T follicular helper cell (primary cell): Measurements from ENCODE around the gene TRAPPC10.
A peak's percentile ranks its signal among the peaks of the same experiment; 100 is the strongest.
"Not testable (repeated sequence)": the region's sequence is repeated elsewhere in the genome, so short reads cannot be mapped to it uniquely, and the experiment has no call there.

Experiments
- DNase-seq: peaks from one replicate; pipeline ENCODE4 v3.0.0-alpha.2; 2020; ENCODE audit warnings: low read depth

TRAPPC10 gene

DNA sequence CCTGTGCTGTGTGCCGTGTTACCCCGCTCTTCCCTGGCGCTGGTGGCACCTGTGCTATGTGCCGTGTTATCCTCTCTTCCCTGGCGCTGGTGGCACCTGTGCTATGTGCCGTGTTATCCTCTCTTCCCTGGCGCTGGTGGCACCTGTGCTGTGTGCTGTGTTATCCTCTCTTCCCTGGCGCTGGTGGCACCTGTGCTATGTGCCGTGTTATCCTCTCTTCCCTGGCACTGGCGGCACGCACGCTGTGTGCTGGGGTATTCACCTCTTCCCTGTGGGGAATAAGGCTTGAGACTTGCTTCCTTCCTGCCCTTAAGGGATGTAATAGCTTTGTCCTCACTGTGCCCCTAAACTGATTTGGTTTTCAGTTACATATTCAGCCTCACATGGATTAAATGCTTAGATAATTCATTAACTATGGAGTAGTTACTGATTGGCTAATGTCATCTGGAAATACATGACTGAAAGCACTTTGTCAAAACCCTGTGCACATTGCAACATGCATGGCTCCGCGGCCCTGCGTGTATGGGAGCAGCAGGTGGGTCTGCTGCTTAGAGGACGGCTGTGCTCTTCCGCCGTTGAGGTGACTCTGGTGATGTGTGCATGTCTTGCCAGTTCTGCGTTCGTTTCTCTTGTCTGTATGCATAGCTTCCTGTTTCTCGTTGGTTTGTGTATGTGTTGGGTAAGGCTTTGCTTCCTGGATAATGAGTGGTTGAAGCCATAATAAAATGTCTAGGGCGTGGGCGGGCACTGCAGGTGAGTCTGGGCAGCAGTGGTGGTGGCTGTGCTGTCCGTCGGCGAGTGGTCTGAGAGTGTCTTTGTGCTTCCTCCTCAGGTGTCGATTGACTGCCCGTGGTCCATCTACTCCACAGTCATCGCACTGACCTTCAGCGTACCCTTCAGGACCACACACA, 77.1 kb downstream of the TRAPPC10 start:
- peak; percentile 46 for DNase-seq

DNA sequence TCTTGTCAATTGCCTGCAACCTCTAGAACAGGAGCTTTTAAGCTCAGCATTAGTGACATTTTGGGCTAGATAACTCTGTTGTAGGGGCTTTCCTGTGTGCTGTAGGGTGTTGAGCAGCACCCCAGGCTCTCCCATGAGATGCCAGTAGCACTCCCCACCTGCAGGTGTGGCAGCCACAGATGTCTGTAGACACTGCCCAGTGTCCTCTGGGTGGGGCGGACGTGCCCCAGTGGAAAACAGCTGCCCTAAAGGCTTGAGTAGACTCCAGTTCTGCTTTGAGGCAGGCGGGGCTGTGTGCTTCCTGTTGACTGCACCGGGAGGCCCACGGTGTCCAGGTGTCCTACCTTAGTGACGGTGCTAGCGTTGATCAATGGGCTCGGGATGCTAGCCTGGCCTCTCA, 78.2 kb downstream of the TRAPPC10 start:
- DNase-seq = no peak

DNA sequence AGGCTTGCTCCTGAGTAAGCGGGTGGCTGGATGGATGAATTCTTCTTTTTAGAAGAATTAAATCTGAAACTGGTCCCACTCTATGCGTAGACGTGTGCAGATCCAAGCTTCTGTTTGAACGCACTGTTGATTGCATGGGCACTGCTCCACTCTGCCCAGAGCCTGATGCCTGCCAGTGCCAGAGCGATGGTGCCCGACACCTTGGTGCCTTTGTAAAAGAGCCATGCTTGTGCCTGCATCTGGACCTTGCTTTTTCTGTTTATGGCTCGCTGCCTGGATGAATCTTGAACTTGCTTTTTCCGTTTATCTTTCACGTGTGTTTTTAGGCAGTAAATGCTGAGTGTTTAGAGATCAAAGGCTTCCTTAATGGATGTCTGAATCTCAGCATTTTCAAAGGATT, 80.1 kb downstream of the TRAPPC10 start:
- DNase-seq = no peak

DNA sequence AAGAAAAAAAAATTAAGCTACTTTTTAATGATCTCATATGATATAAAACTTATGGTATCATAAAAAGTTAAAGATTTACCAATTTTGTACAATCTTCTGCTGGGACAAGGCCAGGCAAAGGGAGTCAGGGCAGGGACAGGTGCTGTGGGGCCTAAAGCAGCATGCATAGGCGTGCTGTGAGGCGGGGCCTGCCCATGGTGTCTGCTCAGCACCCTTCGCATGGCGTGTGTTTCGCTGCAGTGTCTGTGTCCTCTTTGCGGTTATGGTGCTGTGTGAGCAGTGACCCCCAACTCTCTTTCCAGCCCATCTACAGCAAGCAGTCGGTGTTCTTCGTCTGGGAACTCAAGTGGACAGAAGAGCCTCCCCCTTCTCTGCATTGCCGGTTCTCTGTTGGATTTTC, 81.7 kb downstream of the TRAPPC10 start:
- no peak for DNase-seq

DNA sequence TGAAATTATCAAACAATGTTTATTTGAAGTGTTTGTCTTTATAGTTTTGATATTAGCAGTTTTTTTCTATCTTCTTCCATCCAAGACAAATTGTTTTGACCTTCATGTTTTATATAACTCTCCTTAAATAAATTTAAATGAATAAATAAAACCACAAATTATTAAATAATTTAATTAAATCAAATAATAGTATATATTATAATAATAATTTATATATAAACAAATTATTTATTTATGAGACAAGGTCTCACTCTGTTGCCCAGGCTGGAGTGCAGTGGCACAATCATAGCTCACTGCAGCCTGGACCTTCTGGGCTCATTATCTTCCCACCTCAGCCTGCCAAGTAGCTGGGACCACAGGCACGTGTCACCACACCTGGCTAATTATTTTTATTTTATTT, 82.7 kb downstream of the TRAPPC10 start:
- no peak for DNase-seq

DNA sequence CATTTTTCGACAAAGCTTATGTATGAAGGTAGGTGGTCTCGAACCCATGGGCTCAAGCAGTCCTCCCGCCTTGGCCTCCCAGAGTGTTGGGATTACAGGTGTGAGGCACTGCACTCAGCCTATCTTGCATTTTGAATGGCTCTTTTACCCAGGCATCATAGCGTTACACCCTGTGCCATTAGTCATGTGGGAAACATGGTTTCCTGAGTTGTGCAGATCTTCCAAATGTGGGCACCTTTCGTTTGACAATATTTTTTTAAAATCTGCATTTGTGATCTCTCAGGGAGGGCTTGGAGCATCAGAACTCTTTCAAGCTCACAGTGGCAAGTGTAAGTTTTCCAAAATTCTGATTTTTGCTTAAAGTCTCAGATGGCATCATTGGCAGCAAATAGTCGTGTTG, 86.4 kb downstream of the TRAPPC10 start:
- not testable (repeated sequence) for DNase-seq

DNA sequence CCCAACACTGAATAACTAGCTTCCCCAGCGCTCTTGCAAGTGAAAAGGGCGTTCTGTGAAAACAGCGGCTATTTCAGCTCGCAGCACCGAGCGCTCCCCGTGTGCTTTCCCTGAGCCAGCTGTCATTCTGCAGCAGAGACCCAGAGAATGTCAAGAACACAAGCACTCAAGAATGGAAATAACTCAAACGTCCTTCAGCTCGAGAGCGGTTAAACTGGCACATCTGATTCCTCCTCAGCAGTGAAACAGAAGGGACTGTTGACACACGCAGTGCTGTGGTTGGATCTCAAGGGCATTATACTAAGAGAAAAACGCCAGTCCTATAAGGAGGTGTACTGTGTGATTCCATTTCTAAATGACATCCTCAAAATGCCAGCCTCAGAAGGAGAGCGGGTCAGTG, 86.9 kb downstream of the TRAPPC10 start:
- not testable (repeated sequence) for DNase-seq

DNA sequence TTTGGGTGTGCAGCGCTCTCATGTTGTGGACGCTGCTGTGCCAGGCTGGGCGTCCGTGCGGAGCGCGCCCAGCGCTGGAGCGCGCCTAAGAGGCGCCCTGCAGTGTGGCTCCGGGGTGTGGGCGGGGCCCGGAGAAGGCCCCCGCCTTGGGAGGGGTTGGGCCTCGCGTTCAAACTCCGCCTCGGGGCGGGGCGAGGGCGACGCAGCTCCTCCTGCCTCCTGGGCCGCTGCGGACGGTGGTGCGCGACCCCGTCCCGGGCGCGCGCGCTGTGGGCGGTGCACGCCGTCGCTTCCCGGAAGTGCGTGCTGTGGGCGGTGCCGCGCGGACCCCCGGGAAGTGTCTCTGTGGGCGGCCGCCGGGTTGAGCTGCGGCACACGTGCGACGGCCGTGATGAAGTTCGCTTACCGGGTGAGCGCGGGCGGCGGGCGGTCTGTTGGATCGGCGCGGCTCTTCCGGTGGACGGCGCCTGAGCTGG, 95.0 kb downstream of the TRAPPC10 start, which contains the start of gene PWP2:
TSS of gene PWP2 (plus strand) at position 374 of the 476 bp plus-strand sequence. CDS start at position 392, 18 bp downstream.
- DNase-seq = not testable (repeated sequence)

DNA sequence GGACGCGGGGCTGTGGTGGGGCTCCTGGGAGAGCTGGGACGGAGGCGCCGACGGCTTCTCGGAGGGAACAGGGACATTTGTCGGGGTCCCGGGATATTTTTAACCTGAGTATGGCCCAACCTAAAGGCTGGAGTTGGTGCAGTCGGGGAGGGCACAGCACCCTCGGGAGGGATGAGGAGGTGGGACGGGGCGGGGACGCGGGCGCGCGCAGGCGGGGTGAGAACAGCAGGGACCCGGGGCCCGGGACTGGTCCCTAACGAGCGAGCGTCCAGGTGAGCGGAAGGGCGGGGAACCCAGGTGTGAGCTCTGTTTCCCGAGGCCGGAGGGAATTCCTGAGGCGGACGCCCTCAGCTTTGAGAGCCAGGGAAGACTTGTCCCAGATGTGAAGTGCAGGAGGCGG, 95.5 kb downstream of the TRAPPC10 start:
- not testable (repeated sequence) for DNase-seq

DNA sequence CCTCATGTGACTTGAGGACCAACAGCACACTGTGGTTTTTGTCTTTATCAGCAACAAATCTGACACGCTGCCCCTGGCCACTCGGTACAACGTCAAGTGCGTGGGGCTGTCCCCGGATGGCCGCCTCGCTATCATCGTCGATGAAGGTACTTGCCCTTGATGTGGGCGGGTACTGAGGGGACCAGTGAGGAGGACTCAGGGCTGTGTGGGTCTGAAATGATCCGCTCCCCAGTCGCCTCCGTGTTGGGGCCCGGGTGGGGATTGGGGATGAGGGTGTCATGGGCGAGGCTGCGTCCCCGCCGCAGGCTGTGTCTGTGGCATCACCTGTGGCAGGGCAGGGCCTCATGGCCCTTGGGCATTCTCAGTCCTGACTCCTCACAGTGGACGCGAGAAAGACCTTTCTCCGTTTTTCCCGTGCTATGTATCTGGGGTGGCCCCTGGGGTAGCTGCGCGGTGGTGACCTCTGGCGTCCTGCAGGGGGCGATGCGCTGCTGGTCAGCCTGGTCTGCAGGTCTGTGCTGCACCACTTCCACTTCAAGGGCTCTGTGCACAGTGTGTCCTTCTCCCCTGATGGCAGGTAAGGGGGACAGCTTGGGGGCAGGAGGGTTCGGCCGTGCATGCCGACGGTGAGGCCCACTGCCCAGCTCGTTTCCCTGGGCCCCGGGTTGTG, 101.7 kb downstream of the TRAPPC10 start:
- not testable (repeated sequence) for DNase-seq

DNA sequence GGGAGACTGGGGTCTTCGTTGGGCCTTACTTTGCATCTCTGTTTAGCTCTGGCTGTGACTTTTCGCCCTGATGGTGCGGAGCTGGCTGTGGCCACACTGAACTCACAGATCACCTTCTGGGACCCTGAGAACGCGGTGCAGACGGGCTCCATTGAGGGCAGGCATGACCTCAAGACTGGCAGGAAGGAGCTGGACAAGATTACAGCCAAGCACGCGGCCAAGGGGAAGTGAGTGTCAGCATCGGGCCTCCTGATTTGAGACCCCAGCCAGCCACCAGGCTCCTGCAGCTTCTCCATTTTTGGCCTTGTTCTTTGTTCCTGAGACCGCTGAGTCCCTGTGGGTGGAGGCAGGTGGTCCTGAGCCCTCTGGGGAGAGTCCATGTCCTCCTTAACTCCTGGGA, 110.0 kb downstream of the TRAPPC10 start:
- not testable (repeated sequence) for DNase-seq

DNA sequence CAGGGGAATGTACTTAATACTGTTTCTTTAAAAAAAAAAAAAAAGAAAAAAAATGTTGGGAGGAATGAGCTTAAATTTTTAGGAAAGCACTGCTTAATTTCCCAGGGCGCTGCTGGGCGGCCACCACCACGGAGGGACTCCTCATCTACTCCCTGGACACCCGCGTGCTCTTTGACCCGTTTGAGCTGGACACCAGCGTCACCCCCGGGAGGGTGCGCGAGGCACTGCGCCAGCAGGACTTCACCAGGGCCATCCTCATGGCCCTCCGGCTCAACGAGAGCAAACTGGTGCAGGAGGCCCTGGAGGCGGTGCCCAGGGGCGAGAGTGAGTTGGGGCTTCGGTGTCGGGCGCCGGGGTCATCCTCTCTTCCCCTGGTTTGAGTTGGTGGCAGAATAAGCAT, 115.7 kb downstream of the TRAPPC10 start:
- DNase-seq = not testable (repeated sequence)

DNA sequence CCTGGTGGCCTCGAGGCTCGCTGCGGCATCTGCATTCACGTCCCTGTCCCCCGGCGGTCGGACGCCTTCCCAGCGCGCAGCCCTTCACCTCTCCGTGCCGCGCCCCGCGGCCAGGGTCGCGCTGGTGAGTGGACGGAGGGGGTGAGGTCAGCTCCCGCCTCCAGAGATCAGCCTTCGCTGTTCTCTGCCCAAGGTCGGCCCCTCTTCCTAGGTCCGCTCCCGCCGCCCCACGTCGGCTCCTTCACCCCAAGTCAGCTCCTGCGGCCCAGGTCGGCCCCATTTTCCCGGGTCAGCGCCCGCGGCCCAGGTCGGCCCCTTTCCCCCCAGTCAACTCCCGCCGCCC, 121.6 kb downstream of the TRAPPC10 start:
- not testable (repeated sequence) for DNase-seq

DNA sequence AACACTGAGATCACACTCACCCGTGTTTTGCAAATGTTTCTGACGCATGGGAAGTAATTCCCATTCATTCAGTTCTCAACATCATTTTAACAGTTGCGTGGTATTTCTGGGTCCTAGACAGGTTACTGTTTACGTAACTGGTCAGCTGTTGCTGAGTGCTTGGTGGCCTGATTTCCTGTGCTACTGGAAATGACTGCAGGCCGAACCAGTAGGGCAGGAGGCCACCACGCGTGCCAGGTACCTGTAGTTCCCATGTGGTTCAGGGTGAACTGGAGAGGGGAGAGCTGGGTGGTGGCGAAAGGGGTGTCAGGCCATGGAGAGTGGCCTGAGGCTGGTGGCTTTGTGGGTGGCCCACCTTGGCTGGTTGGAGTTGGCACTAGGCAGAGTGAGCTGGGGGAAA, 122.6 kb downstream of the TRAPPC10 start:
- not testable (repeated sequence) for DNase-seq

DNA sequence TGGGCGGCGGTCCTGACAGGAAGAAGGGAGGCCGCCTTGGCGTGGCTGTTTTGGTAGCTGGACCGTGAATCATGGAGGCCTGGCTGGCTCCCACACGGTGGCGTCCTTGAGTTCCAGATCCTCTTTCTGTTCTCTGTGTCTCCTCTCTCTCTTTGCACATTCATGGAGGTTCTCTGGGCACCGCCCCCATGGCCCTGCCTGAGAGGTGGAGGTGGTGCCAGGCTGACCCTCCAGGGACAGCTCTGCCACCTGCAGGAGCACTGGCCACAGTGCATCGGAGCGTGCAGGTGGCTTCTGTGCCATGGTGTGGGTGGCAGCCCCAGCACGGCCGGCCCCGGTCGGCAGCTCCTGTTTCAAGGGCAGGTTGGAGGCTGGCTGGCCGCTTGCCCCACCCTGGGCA, 125.9 kb downstream of the TRAPPC10 start:
- DNase-seq = not testable (repeated sequence)

DNA sequence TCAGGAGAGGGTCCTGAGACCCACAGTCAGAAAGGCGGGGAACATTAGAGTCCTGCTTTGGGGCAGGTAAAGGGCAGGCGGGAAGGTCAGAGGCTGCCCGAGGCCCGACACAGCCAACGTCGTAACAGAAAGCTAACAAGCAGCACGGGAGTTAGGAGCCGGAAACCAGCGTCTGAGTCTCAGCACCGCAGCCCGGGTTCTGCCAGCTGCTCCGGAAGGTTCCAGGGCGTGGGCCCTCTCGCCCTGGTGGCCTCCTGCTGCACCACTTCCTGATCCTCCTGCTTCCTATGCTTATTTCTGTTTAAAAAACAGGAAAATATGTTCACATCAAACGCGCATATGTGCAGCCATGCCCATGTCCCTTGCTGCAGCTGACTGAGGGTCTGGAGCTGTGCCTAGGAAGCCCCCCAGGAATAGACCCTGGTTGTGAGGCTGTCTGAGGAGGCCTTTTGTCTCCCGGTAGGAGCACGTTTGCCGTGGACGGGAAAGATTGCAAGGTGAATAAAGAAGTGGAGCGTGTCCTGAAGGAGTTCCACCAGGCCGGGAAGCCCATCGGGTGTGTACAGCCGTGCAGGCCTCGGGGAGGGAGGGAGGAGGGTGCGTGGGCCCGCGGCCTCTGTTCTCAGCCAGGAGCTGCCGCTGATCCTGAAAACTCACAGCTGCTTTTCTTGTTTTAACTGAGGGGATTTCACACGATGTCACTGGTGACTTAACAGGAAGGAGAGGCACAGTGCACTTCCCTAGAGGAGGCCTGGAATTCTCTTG, 127.9 kb downstream of the TRAPPC10 start:
- DNase-seq = not testable (repeated sequence)

DNA sequence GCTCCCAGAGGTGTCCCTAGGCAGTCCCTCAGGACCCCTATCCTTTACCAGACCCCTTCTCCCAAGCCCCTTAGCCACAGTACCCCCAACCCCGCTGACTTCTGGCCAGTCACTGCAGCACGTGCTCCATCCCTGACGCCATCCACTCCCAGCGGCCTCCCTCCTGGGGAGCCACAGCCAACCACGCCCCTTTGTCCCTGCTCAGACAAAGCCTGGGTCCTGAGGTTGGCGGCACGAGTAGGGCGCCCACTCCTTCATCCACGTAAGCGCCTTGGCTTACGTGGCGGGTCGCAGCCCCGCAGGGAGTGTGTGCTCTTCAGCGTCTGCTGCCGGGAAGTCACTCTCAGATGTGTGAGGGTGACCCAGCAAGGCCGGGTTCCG, 128.4 kb downstream of the TRAPPC10 start:
- not testable (repeated sequence) for DNase-seq

DNA sequence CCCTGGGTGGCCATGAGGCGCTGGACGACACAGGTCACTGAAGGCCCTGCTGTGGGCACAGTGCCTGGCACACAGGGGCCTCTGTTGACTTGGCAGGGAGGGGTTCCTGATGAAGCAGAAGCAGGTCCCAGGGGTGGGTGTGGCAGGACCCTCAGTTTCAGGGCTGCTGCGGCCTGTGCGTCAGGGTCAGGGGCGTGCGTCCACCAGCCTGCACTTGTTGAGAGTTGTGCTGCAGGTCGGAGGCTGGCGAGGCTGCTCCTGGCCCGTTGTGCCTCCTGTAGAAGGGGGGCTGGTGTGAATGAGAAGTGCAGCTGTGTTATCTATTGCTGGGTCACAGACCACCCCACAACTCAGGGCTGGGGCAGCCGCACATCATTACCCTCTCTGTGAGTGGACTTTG, 130.4 kb downstream of the TRAPPC10 start:
- DNase-seq = not testable (repeated sequence)

DNA sequence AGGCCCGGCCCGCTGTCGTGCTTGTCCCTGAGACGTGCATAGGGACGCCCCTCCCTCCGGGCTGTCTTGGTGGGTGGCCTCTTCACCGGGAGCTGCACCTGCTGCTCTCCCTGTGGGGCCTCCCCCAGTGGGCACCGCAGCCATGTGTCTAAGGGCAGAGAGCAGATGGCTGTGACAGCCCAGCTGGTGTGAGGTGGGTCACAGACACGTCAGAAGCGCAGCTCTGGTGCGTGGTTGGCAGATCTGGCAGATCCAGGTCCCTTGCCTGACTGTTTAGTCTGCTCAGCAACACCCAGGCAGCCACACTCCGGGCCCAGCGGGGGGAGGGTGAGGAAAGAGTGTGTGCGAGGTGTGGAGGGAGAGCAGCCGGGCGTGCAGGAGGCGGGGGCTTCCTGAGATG, 131.3 kb downstream of the TRAPPC10 start:
- DNase-seq = not testable (repeated sequence)

DNA sequence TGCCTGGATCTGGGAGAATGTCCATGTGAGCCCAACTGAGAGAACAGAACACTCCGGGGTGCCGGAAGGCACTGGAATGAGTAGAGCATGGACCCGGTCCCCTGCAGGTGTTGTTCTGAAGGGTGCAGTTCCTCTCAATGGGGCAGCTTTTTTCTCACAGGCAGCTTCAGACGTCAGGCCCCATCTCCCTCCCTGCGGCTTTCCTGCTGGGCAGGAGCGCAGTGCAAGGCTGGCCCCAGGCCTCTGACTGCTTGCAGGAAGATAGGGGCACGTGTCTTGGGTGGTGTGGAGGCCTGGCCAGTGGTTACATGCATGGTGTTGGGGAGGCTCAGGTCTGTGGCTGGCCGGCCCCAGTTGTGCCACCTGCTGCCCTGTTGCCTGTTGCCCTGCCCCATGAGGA, 131.9 kb downstream of the TRAPPC10 start:
- not testable (repeated sequence) for DNase-seq

DNA sequence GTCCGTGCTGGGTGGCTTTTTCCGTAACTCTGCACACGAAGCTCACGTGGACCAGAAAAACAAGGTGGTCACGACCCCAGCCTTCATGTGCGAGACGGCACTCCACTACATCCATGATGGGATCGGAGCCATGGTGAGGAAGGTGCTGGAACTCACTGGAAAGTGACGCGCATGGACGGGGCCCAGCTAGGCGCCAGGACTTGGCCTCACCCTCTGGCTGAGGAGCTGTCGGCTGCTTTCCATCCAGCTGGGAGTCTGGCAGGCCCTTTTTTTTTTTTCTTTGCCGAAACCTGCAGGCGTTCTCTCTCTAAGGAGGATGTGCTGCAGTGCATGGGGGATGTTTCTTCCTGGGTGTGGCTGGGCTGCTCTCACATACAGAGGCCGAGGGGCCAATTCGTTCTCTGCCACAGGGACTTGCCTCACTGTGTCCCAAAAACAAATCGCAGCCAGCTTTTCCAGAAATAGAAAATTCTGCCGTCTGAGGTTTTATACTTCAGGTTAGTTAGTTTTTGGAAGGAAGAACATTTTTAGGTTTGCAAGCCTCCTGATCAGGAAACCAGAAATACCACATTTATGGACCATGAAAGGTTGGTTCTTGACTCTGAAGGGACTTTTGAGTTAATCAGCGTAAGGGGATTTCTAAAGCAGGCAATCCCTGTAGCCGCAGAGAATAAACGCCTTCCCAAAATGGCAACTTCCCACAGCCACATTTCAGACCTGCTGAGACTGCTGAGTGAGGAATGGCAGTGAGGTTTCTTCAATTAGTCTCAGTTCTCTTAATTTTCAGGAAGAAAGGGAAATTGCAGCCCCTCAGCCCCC, 132.9 kb downstream of the TRAPPC10 start:
- not testable (repeated sequence) for DNase-seq
